T-helper 1 cell treated with Interleukin-12 subunit alpha and Interleukin-12 subunit beta and Interleukin-4 antibody, amounts not matched to agents 30 μg/mL and 1 μg/mL, for 36 hours (primary cell): ENCODE data around the gene SYT6.
"Not testable (repeated sequence)": the region's sequence is repeated elsewhere in the genome, so short reads cannot be mapped to it uniquely, and the experiment has no call there.

Experiments
- H3K27ac Mint-ChIP-seq: one replicate; pipeline ENCODE4 v1.8.0; 2021; ENCODE audit warnings: mild to moderate bottlenecking, mixed read lengths
- H3K27me3 Mint-ChIP-seq: one replicate; pipeline ENCODE4 v1.8.0; 2021; ENCODE audit warnings: low read depth, mixed read lengths
- H3K36me3 Mint-ChIP-seq: one replicate; pipeline ENCODE4 v1.8.0; 2021; ENCODE audit warnings: low read depth, mixed read lengths
- H3K4me1 Mint-ChIP-seq: one replicate; pipeline ENCODE4 v1.8.0; 2021; ENCODE audit warnings: low read depth, mixed read lengths
- H3K4me3 Mint-ChIP-seq: one replicate; pipeline ENCODE4 v1.8.0; 2021; ENCODE audit warnings: mild to moderate bottlenecking, moderate library complexity, mixed read lengths
- H3K9me3 Mint-ChIP-seq: one replicate; pipeline ENCODE4 v1.8.0; 2021; ENCODE audit warnings: mixed read lengths

Gene SYT6

GRCh38 chr1:114082867-114083585 lies 70.6 kb downstream of the SYT6 start:
- Mint-ChIP-seq H3K27me3 (peaks cover 4% of the 10 kb centered on the region), H3K36me3 (no peaks in the 10 kb centered on the region), H3K9me3 (no peaks in the 10 kb centered on the region), H3K4me3 (no peak overlapping the region), H3K27ac (no peak overlapping the region), H3K4me1 (peaks cover 2% of the 10 kb centered on the region)

- Mint-ChIP-seq H3K36me3 (no peaks in the 10 kb centered on the region), H3K9me3 (no peaks in the 10 kb centered on the region), H3K27ac (no peak overlapping the region), H3K4me3 (no peak overlapping the region), H3K27me3 (peaks cover 4% of the 10 kb centered on the region), H3K4me1 (peaks cover 3% of the 10 kb centered on the region)
These were observed 71.4 kb downstream of the SYT6 start for GRCh38 chr1:114082304-114082630.

- Mint-ChIP-seq H3K4me1 (peaks cover 3% of the 10 kb centered on the region), H3K4me3 (no peak overlapping the region), H3K27ac (no peak overlapping the region), H3K9me3 (no peaks in the 10 kb centered on the region), H3K36me3 (no peaks in the 10 kb centered on the region), H3K27me3 (peaks cover 4% of the 10 kb centered on the region)
These were observed 72.0 kb downstream of the SYT6 start for GRCh38 chr1:114081437-114082303.

- Mint-ChIP-seq H3K36me3 (no peaks in the 10 kb centered on the region), H3K9me3 (no peaks in the 10 kb centered on the region), H3K27ac (no peak overlapping the region), H3K4me1 (peaks cover 4% of the 10 kb centered on the region), H3K4me3 (no peak overlapping the region), H3K27me3 (peaks cover 4% of the 10 kb centered on the region)
These were observed 72.9 kb downstream of the SYT6 start for GRCh38 chr1:114080511-114081436.

- peaks cover 5% of the 10 kb centered on the region for H3K4me1 Mint-ChIP-seq
- H3K36me3 Mint-ChIP-seq, result no peaks in the 10 kb centered on the region
- H3K27ac Mint-ChIP-seq, result no peak overlapping the region
- H3K4me3 Mint-ChIP-seq, result no peak overlapping the region
- peaks cover 4% of the 10 kb centered on the region for H3K27me3 Mint-ChIP-seq
- H3K9me3 Mint-ChIP-seq, result no peaks in the 10 kb centered on the region
These were observed 74.0 kb downstream of the SYT6 start for GRCh38 chr1:114079596-114080190.

- peaks cover 4% of the 10 kb centered on the region for H3K9me3 Mint-ChIP-seq
- H3K4me1 Mint-ChIP-seq, result peaks cover 5% of the 10 kb centered on the region
- H3K27ac Mint-ChIP-seq, result no peak overlapping the region
- no peak overlapping the region for H3K4me3 Mint-ChIP-seq
- no peaks in the 10 kb centered on the region for H3K27me3 Mint-ChIP-seq
- H3K36me3 Mint-ChIP-seq, result peaks cover 2% of the 10 kb centered on the region
These were observed 75.6 kb downstream of the SYT6 start for GRCh38 chr1:114078116-114078515.

- peaks cover 5% of the 10 kb centered on the region for H3K4me1 Mint-ChIP-seq
- H3K9me3 Mint-ChIP-seq, result peaks cover 4% of the 10 kb centered on the region
- no peaks in the 10 kb centered on the region for H3K27me3 Mint-ChIP-seq
- H3K27ac Mint-ChIP-seq, result no peak overlapping the region
- no peak overlapping the region for H3K4me3 Mint-ChIP-seq
- H3K36me3 Mint-ChIP-seq, result peaks cover 2% of the 10 kb centered on the region
These were observed 76.5 kb downstream of the SYT6 start for GRCh38 chr1:114077188-114077587.

GRCh38 chr1:114076308-114076707 lies 77.4 kb downstream of the SYT6 start:
- no peaks in the 10 kb centered on the region for H3K27me3 Mint-ChIP-seq
- peaks cover 2% of the 10 kb centered on the region for H3K36me3 Mint-ChIP-seq
- no peak overlapping the region for H3K4me3 Mint-ChIP-seq
- no peak overlapping the region for H3K27ac Mint-ChIP-seq
- peaks cover 5% of the 10 kb centered on the region for H3K4me1 Mint-ChIP-seq
- peaks cover 4% of the 10 kb centered on the region for H3K9me3 Mint-ChIP-seq

GRCh38 chr1:114075546-114076242 lies 78.0 kb downstream of the SYT6 start:
- no peaks in the 10 kb centered on the region for H3K27me3 Mint-ChIP-seq
- no peak overlapping the region for H3K4me3 Mint-ChIP-seq
- peaks cover 8% of the 10 kb centered on the region for H3K9me3 Mint-ChIP-seq
- H3K36me3 Mint-ChIP-seq, result peaks cover 2% of the 10 kb centered on the region
- peaks cover 5% of the 10 kb centered on the region for H3K4me1 Mint-ChIP-seq
- peak overlapping the region; percentile 26 for H3K27ac Mint-ChIP-seq

- no peaks in the 10 kb centered on the region for H3K27me3 Mint-ChIP-seq
- no peak overlapping the region for H3K27ac Mint-ChIP-seq
- H3K4me3 Mint-ChIP-seq, result no peak overlapping the region
- H3K4me1 Mint-ChIP-seq, result peaks cover 5% of the 10 kb centered on the region
- peaks cover 2% of the 10 kb centered on the region for H3K36me3 Mint-ChIP-seq
- H3K9me3 Mint-ChIP-seq, result peaks cover 8% of the 10 kb centered on the region
These were observed 78.6 kb downstream of the SYT6 start for GRCh38 chr1:114075105-114075504.

GRCh38 chr1:114072246-114072645 lies 81.4 kb downstream of the SYT6 start:
- Mint-ChIP-seq H3K4me3 (no peak overlapping the region), H3K4me1 (peaks cover 2% of the 10 kb centered on the region), H3K27ac (no peak overlapping the region), H3K9me3 (peaks cover 8% of the 10 kb centered on the region), H3K36me3 (peaks cover 2% of the 10 kb centered on the region), H3K27me3 (no peaks in the 10 kb centered on the region)

GRCh38 chr1:114069762-114070161 lies 83.9 kb downstream of the SYT6 start:
- not testable (repeated sequence) for H3K9me3 Mint-ChIP-seq, H3K4me1 Mint-ChIP-seq, H3K27me3 Mint-ChIP-seq, H3K36me3 Mint-ChIP-seq, H3K27ac Mint-ChIP-seq, H3K4me3 Mint-ChIP-seq

GRCh38 chr1:114068684-114069083 lies 85.0 kb downstream of the SYT6 start:
- not testable (repeated sequence) for H3K27me3 Mint-ChIP-seq, H3K36me3 Mint-ChIP-seq, H3K27ac Mint-ChIP-seq, H3K9me3 Mint-ChIP-seq, H3K4me3 Mint-ChIP-seq, H3K4me1 Mint-ChIP-seq

- H3K27ac Mint-ChIP-seq, H3K4me1 Mint-ChIP-seq, H3K9me3 Mint-ChIP-seq, H3K4me3 Mint-ChIP-seq, H3K27me3 Mint-ChIP-seq, H3K36me3 Mint-ChIP-seq: not testable (repeated sequence)
These were observed 88.0 kb downstream of the SYT6 start for GRCh38 chr1:114065671-114066070.
